WTC11 (cell line): ENCODE results near the gene RAPGEF5. TPM values are rescaled to one million over a fixed set of nuclear protein-coding genes. Genes with fewer than 3 reads are reported as not detected.

ENCODE experiments used
- ATAC-seq: fragments of 200-7000 bp; cut with Tn5 transposase; 2 replicates; pipeline ENCODE4 v1.10.0; 2021; ENCODE audit warnings: mild to moderate bottlenecking, moderate library complexity
- CTCF ChIA-PET: fragments of 300-600 bp; sonication (Branson Sonifier 250); formaldehyde crosslinking; loops from one replicate; lab custom pipeline; 2021; ENCODE audit warnings: antibody characterized with exemption; lab: Charles Lee
- POLR2A ChIA-PET: fragments of 350-600 bp; sonication (Branson Sonifier 250); formaldehyde crosslinking; loops from one replicate; lab custom pipeline; 2021; ENCODE audit warnings: antibody characterized with exemption; lab: Charles Lee
- DNase-seq: peaks from one replicate; pipeline ENCODE4 v3.0.0; 2021; ENCODE audit warnings: low spot score
- H3K27ac Mint-ChIP-seq: 2 replicates; pipeline ENCODE4 v1.8.0; 2021; ENCODE audit warnings: mixed read lengths
- H3K27me3 Mint-ChIP-seq: 2 replicates; pipeline ENCODE4 v1.8.0; 2021; ENCODE audit warnings: low read depth, mild to moderate bottlenecking, moderate library complexity, mixed read lengths
- H3K36me3 Mint-ChIP-seq: 2 replicates; pipeline ENCODE4 v1.8.0; 2021; ENCODE audit warnings: mixed read lengths
- H3K4me1 Mint-ChIP-seq: 2 replicates; pipeline ENCODE4 v1.8.0; 2022; ENCODE audit warnings: mixed read lengths
- H3K4me3 Mint-ChIP-seq: 2 replicates; pipeline ENCODE4 v1.8.0; 2021; ENCODE audit warnings: mild to moderate bottlenecking, moderate library complexity, mixed read lengths
- H3K9me3 Mint-ChIP-seq: 2 replicates; pipeline ENCODE4 v1.8.0; 2021; ENCODE audit warnings: mixed read lengths
- CREM ChIP-seq: sonication (generic); formaldehyde crosslinking; IDR thresholded peaks from 2 replicates; pipeline ENCODE4 v1.8.1; 2022; ENCODE audit warnings: mild to moderate bottlenecking, missing genetic modification reagents, moderate library complexity
- ETV6 ChIP-seq: sonication (generic); formaldehyde crosslinking; IDR thresholded peaks from 2 replicates; pipeline ENCODE4 v1.8.1; 2022; ENCODE audit warnings: mild to moderate bottlenecking, missing genetic modification reagents
- FOXK1 ChIP-seq: sonication (generic); formaldehyde crosslinking; IDR thresholded peaks from 2 replicates; pipeline ENCODE4 v1.8.0; 2022; ENCODE audit warnings: mild to moderate bottlenecking, moderate library complexity, missing genetic modification reagents
- FOXP1 ChIP-seq: sonication (generic); formaldehyde crosslinking; IDR thresholded peaks from 2 replicates; pipeline ENCODE4 v1.8.0; 2022; ENCODE audit warnings: missing genetic modification reagents, mild to moderate bottlenecking, moderate library complexity, borderline replicate concordance
- GABPB1 ChIP-seq: sonication (generic); formaldehyde crosslinking; IDR thresholded peaks from 2 replicates; pipeline ENCODE4 v1.8.1; 2023; ENCODE audit warnings: mild to moderate bottlenecking, missing genetic modification reagents
- HMGA2 ChIP-seq: fragments of 250-450 bp; sonication (Bioruptor Pico); IDR thresholded peaks from 2 replicates; pipeline ENCODE4 v1.4.0; 2021; ENCODE audit warnings: mild to moderate bottlenecking, moderate library complexity
- IRF2 ChIP-seq: sonication (generic); formaldehyde crosslinking; IDR thresholded peaks from 2 replicates; pipeline ENCODE4 v1.8.0; 2022; ENCODE audit warnings: low read depth, missing genetic modification reagents, borderline replicate concordance
- KAT7 ChIP-seq: sonication (generic); formaldehyde crosslinking; IDR thresholded peaks from 2 replicates; pipeline ENCODE4 v1.8.1; 2023; ENCODE audit warnings: missing genetic modification reagents, mild to moderate bottlenecking, borderline replicate concordance
- NFATC4 ChIP-seq: fragments of 250-450 bp; sonication (Bioruptor Pico); IDR thresholded peaks from 2 replicates; pipeline ENCODE4 v1.9.0; 2021; ENCODE audit warnings: mild to moderate bottlenecking
- NFE2L1 ChIP-seq: sonication (generic); formaldehyde crosslinking; IDR thresholded peaks from 2 replicates; pipeline ENCODE4 v1.8.1; 2023; ENCODE audit warnings: missing genetic modification reagents
- NFYB ChIP-seq: sonication (generic); formaldehyde crosslinking; conservative IDR thresholded peaks from 2 replicates; pipeline ENCODE4 v1.8.0; 2022; ENCODE audit warnings: low read depth, missing genetic modification reagents
- NR2C2 ChIP-seq: sonication (generic); formaldehyde crosslinking; IDR thresholded peaks from 2 replicates; pipeline ENCODE4 v1.8.0; 2022; ENCODE audit warnings: mild to moderate bottlenecking, missing genetic modification reagents
- OVOL2 ChIP-seq: fragments of 250-450 bp; sonication (Bioruptor Pico); IDR thresholded peaks from 2 replicates; pipeline ENCODE4 v1.9.0; 2021; ENCODE audit warnings: mild to moderate bottlenecking, borderline replicate concordance
- SP1 ChIP-seq: sonication (generic); formaldehyde crosslinking; conservative IDR thresholded peaks from 2 replicates; pipeline ENCODE4 v1.8.1; 2022; ENCODE audit warnings: missing genetic modification reagents
- TEAD1 ChIP-seq: sonication (generic); formaldehyde crosslinking; IDR thresholded peaks from 2 replicates; pipeline ENCODE4 v1.8.0; 2022; ENCODE audit warnings: mild to moderate bottlenecking, missing genetic modification reagents
- TEAD4 ChIP-seq: sonication (generic); formaldehyde crosslinking; IDR thresholded peaks from 2 replicates; pipeline ENCODE4 v1.8.0; 2022; ENCODE audit warnings: mild to moderate bottlenecking, missing genetic modification reagents
- ZNF219 ChIP-seq: sonication (generic); formaldehyde crosslinking; IDR thresholded peaks from 2 replicates; pipeline ENCODE4 v1.8.0; 2023; ENCODE audit warnings: missing genetic modification reagents, mild to moderate bottlenecking, borderline replicate concordance
- ZNF263 ChIP-seq: sonication (generic); formaldehyde crosslinking; IDR thresholded peaks from 2 replicates; pipeline ENCODE4 v1.8.1; 2022; ENCODE audit warnings: low read depth, mild to moderate bottlenecking, moderate library complexity, missing genetic modification reagents
- ZNF416 ChIP-seq: fragments of 250-450 bp; sonication (Bioruptor Pico); IDR thresholded peaks from 2 replicates; pipeline ENCODE4 v1.9.0; 2021; ENCODE audit warnings: mild to moderate bottlenecking, inconsistent platforms
- ZNF671 ChIP-seq: fragments of 250-450 bp; sonication (Bioruptor Pico); IDR thresholded peaks from 2 replicates; pipeline ENCODE4 v1.8.0; 2021; ENCODE audit warnings: mild to moderate bottlenecking
- total RNA-seq: library from RNA; stranded (reverse); gene quantifications from 3 replicates; pipeline ENCODE4 v1.2.3, GENCODE V29; 2021
- TF ChIP-seq, protein P1 (sequence below): sonication (generic); formaldehyde crosslinking; conservative IDR thresholded peaks from 2 replicates; pipeline ENCODE4 v1.8.1; 2023; ENCODE audit warnings: mild to moderate bottlenecking, low read depth, missing genetic modification reagents, moderate library complexity
- TF ChIP-seq, protein P2 (sequence below): sonication (generic); formaldehyde crosslinking; IDR thresholded peaks from 2 replicates; pipeline ENCODE4 v1.8.1; 2022; ENCODE audit warnings: missing genetic modification reagents, borderline replicate concordance
- TF ChIP-seq, protein P3 (sequence below): sonication (generic); formaldehyde crosslinking; IDR thresholded peaks from 2 replicates; pipeline ENCODE4 v1.8.1; 2022; ENCODE audit warnings: low read depth, missing genetic modification reagents, borderline replicate concordance
- TF ChIP-seq, protein P4 (sequence below): sonication (generic); formaldehyde crosslinking; IDR thresholded peaks from 2 replicates; pipeline ENCODE4 v1.8.0; 2023; ENCODE audit warnings: missing genetic modification reagents
- TF ChIP-seq, protein P5 (sequence below): fragments of 250-450 bp; sonication (Bioruptor Pico); IDR thresholded peaks from 2 replicates; pipeline ENCODE4 v2.1.2; 2022; ENCODE audit warnings: mild to moderate bottlenecking, moderate library complexity
- TF ChIP-seq, protein P6 (sequence below): sonication (generic); formaldehyde crosslinking; IDR thresholded peaks from 2 replicates; pipeline ENCODE4 v1.8.0; 2022; ENCODE audit warnings: mild to moderate bottlenecking, missing genetic modification reagents

The RAPGEF5 gene
- total RNA-seq, 1 experiment from 2014 or later: 12.3 TPM

DNA sequence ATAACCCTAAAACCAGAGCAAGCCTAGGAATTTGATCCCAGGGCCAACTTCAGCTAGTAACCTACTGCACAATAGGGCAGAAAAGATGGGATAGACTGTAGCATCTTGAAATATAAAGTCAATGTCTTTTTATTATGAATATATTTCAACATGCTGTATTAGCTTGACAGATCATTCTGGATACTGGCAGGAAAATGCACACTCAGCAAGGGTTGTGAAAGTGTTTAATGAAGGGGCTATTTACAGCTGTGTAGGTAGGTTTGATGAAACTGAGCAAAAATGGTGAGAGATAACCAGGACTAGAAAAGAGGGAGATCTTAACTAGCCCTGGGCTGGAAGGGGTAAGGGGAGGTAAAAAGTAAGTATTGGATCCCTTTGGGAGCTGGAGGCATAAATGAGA is 156.2 kb downstream of the RAPGEF5 start (continued):
- TF ChIP-seq, protein P1, sequence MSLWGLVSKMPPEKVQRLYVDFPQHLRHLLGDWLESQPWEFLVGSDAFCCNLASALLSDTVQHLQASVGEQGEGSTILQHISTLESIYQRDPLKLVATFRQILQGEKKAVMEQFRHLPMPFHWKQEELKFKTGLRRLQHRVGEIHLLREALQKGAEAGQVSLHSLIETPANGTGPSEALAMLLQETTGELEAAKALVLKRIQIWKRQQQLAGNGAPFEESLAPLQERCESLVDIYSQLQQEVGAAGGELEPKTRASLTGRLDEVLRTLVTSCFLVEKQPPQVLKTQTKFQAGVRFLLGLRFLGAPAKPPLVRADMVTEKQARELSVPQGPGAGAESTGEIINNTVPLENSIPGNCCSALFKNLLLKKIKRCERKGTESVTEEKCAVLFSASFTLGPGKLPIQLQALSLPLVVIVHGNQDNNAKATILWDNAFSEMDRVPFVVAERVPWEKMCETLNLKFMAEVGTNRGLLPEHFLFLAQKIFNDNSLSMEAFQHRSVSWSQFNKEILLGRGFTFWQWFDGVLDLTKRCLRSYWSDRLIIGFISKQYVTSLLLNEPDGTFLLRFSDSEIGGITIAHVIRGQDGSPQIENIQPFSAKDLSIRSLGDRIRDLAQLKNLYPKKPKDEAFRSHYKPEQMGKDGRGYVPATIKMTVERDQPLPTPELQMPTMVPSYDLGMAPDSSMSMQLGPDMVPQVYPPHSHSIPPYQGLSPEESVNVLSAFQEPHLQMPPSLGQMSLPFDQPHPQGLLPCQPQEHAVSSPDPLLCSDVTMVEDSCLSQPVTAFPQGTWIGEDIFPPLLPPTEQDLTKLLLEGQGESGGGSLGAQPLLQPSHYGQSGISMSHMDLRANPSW: no peak
- TF ChIP-seq KAT7 (CRISPR knock-in tag): no peak
- TF ChIP-seq ZNF416 (CRISPR knock-in tag): no peak
- TF ChIP-seq, protein P2, sequence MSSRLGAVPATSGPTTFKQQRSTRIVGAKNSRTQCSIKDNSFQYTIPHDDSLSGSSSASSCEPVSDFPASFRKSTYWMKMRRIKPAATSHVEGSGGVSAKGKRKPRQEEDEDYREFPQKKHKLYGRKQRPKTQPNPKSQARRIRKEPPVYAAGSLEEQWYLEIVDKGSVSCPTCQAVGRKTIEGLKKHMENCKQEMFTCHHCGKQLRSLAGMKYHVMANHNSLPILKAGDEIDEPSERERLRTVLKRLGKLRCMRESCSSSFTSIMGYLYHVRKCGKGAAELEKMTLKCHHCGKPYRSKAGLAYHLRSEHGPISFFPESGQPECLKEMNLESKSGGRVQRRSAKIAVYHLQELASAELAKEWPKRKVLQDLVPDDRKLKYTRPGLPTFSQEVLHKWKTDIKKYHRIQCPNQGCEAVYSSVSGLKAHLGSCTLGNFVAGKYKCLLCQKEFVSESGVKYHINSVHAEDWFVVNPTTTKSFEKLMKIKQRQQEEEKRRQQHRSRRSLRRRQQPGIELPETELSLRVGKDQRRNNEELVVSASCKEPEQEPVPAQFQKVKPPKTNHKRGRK (CRISPR knock-in tag): no peak
- no peak for TF ChIP-seq TEAD4
- TF ChIP-seq OVOL2: no peak
- no peak for TF ChIP-seq ZNF219
- TF ChIP-seq HMGA2 (CRISPR knock-in tag): no peak

DNA sequence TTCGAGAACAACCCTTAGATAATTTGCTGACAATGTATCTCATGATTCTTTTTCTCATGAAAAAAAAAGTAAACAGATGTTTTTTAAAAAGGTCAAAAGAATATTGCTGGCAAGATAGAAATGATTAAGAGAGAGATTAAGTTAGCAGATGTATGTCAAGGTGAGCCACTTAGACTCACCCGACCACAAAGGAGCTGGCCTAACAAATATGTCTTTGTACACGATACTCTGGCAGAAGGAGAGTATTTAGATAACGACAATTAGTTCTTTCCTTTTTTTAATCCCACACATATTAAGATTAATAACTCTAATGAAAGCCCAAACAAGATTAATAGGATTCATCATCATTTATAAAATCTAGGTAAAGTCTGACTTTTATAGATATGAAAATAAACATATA is 156.7 kb downstream of the RAPGEF5 start:
- no peak for DNase-seq
- Mint-ChIP-seq H3K4me1 (peaks cover 11% of the 10 kb centered on the region), H3K4me3 (no peak overlapping the region), H3K27ac (no peak overlapping the region), H3K36me3 (no peaks in the 10 kb centered on the region), H3K9me3 (no peaks in the 10 kb centered on the region), H3K27me3 (peaks cover 33% of the 10 kb centered on the region)
- ChIA-PET POLR2A (no interaction called here), CTCF (no interaction called here)
- no peak for ATAC-seq
- TF ChIP-seq SP1 (CRISPR knock-in tag): no peak
- TF ChIP-seq NFE2L1: no peak
- no peak for TF ChIP-seq NR2C2 (CRISPR knock-in tag)
- TF ChIP-seq, protein P1: no peak

DNA sequence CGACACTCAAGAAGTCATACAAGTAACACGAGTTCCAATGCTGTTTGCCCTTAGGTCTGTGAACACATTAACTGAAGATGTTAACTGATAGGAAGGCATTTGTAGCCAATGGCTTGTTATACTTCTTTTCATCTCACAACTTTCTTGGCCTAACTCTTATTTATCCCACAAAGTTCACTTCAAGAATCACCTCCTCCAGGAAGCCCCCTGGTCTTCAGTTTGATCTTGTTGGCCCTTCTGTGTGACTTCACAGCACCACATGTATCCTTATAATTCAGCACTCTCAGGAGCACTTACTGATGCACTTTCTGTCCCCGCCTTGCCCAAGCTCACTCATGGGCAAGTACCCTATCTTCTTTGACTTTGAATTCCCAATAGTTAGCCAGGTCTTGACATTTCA is 159.6 kb downstream of the RAPGEF5 start:
- Mint-ChIP-seq H3K9me3 (no peaks in the 10 kb centered on the region), H3K4me3 (no peak overlapping the region), H3K27ac (no peak overlapping the region), H3K36me3 (no peaks in the 10 kb centered on the region), H3K4me1 (peaks cover 38% of the 10 kb centered on the region), H3K27me3 (peaks cover 49% of the 10 kb centered on the region)
- DNase-seq: no peak
- ATAC-seq: no peak
- ChIA-PET CTCF (no interaction called here), POLR2A (no interaction called here)
- TF ChIP-seq ZNF671 (CRISPR knock-in tag) (no peak), FOXK1 (CRISPR knock-in tag) (no peak), ZNF263 (CRISPR knock-in tag) (no peak), FOXP1 (CRISPR knock-in tag) (no peak), NFYB (CRISPR knock-in tag) (no peak), TEAD1 (CRISPR knock-in tag) (no peak), TEAD4 (no peak), CREM (CRISPR knock-in tag) (no peak), IRF2 (CRISPR knock-in tag) (no peak), GABPB1 (CRISPR knock-in tag) (no peak), NFATC4 (CRISPR knock-in tag) (no peak), ETV6 (no peak)
- TF ChIP-seq, protein P3, sequence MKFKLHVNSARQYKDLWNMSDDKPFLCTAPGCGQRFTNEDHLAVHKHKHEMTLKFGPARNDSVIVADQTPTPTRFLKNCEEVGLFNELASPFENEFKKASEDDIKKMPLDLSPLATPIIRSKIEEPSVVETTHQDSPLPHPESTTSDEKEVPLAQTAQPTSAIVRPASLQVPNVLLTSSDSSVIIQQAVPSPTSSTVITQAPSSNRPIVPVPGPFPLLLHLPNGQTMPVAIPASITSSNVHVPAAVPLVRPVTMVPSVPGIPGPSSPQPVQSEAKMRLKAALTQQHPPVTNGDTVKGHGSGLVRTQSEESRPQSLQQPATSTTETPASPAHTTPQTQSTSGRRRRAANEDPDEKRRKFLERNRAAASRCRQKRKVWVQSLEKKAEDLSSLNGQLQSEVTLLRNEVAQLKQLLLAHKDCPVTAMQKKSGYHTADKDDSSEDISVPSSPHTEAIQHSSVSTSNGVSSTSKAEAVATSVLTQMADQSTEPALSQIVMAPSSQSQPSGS (CRISPR knock-in tag): no peak
- TF ChIP-seq, protein P4, sequence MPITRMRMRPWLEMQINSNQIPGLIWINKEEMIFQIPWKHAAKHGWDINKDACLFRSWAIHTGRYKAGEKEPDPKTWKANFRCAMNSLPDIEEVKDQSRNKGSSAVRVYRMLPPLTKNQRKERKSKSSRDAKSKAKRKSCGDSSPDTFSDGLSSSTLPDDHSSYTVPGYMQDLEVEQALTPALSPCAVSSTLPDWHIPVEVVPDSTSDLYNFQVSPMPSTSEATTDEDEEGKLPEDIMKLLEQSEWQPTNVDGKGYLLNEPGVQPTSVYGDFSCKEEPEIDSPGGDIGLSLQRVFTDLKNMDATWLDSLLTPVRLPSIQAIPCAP: no peak
- TF ChIP-seq, protein P5, sequence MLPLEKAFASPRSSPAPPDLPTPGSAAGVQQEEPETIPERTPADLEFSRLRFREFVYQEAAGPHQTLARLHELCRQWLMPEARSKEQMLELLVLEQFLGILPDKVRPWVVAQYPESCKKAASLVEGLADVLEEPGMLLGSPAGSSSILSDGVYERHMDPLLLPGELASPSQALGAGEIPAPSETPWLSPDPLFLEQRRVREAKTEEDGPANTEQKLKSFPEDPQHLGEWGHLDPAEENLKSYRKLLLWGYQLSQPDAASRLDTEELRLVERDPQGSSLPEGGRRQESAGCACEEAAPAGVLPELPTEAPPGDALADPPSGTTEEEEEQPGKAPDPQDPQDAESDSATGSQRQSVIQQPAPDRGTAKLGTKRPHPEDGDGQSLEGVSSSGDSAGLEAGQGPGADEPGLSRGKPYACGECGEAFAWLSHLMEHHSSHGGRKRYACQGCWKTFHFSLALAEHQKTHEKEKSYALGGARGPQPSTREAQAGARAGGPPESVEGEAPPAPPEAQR (CRISPR knock-in tag): no peak
- TF ChIP-seq, protein P6, sequence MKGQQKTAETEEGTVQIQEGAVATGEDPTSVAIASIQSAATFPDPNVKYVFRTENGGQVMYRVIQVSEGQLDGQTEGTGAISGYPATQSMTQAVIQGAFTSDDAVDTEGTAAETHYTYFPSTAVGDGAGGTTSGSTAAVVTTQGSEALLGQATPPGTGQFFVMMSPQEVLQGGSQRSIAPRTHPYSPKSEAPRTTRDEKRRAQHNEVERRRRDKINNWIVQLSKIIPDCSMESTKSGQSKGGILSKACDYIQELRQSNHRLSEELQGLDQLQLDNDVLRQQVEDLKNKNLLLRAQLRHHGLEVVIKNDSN: no peak
